Adipose tissue (tissue), 3 donors: Measurements from ENCODE around the gene NKD1. TPM values are rescaled to one million over a fixed set of nuclear protein-coding genes. Genes with fewer than 3 reads are reported as not detected.

Experiments used
- H3K27ac ChIP-seq: one replicate; pipeline ENCODE4 v1.5.1; 2013; ENCODE audit warnings: low read depth, low read length
- WGBS, 3 donors: extraction: QIAGEN DNeasy Blood & Tissue Kit; methylation state at CpG; one replicate each; pipeline ENCODE4 v1.1.7; 2013; 5-methylcytosine and 5-hydroxymethylcytosine counted together
- polyA plus RNA-seq, 3 donors: library from polyadenylated mRNA; stranded (reverse); fragments of 200-250 nt; gene quantifications; one replicate each; pipeline ENCODE4 v1.2.3, GENCODE V29; 2013
- donor health status: healthy with polysubstance abuse.
- donor health status: Bipolar disorder and iron deficiency.
- donor health status: healthy.

The NKD1 gene
- polyA plus RNA-seq, 3 donors, result 0.31 to 1.3 (median 1.1) TPM

- no peak overlapping the region for H3K27ac ChIP-seq
- 54 to 64% (median 61%) methylated on average over 5 of the region's 5 CpGs for WGBS, 3 donors
These were observed 120.3 kb downstream of the NKD1 start for GRCh38 chr16:50668368-50669008.

- no peak overlapping the region for H3K27ac ChIP-seq
- WGBS, 3 donors, result 97 to 98% (median 97%) methylated on average over 4 of the region's 4 CpGs
These were observed 121.5 kb downstream of the NKD1 start for GRCh38 chr16:50669741-50670140.

GRCh38 chr16:50670476-50670875 lies 122.3 kb downstream of the NKD1 start:
- WGBS, 3 donors, result 89 to 91% (median 90%) methylated on average over 6 of the region's 6 CpGs
- H3K27ac ChIP-seq, result no peak overlapping the region

DNA sequence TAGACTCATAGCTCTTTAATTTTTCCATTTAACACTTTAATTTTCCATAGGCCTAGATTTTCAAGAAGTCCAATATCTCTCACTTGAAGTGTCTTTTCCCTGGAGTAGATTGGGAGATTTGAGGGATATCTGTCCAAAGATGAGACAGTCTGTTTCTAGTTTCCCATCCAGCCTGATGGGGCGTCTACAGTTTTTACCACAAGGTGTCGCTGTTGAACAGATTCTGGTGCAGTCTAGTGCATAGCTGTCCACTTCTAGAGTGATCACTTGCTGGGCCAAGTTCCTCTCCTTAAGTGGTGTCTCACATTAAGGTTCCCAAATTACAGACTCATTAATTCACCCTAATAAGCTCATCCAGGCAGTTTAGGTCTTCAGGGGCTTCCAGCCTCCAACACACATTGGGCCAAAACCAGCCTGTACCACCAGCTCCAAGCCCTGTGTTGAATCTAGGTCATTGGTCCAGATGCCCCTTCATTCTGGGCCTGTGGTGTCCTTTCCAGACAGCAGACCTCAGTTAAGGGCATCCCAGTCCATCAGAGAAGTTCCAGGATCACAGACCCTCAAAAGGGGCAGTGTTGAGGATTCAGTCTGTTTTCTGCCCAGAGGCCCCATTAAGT lies 123.6 kb downstream of the NKD1 start:
- no peak overlapping the region for H3K27ac ChIP-seq
- 56 to 67% (median 56%) methylated on average over 2 of the region's 2 CpGs for WGBS, 3 donors

DNA sequence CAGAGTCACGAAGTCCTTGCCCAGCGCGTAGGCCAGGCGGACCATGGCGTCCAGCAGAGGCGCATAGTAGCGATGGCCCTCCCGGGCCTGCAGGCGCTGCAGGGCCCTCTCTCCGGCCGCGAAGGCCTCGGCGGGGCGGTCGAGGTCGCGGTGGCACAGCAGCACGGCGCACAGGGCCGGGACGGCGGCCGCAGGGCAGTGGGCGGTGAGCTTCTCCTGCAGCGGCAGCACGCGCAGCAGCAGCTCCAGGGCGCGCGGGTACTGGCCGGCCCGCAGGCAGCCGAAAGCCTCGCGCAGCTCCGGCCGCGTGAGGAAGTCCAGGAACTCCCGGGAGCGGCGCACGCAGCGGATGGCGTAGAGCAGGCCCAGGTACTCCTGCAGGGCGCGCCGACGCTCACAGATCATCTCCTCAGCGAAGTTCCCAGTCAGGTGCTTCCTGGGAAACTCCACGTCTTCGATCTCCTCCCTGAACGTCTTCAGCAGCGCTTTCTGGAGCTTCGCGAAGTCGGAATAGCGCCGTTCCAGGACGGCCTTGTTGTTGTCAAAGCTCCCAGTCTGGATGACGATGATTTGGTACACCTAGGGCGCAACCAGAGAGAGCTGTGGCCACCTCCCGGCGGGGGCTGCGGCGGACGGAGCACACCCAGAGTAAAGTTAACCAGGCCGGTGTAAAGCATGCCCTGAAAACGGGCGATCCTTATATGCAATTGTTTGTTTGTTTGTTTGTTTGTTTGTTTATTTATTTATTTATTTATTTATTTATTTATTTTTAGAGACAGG lies 125.5 kb downstream of the NKD1 start:
- WGBS, 3 donors, result 61 to 65% (median 62%) methylated on average over 67 to 70 of the region's 70 CpGs
- H3K27ac ChIP-seq, result no peak overlapping the region

GRCh38 chr16:50674831-50675230 lies 126.6 kb downstream of the NKD1 start:
- 90 to 94% (median 92%) methylated on average over 4 of the region's 4 CpGs for WGBS, 3 donors
- H3K27ac ChIP-seq, result no peak overlapping the region

DNA sequence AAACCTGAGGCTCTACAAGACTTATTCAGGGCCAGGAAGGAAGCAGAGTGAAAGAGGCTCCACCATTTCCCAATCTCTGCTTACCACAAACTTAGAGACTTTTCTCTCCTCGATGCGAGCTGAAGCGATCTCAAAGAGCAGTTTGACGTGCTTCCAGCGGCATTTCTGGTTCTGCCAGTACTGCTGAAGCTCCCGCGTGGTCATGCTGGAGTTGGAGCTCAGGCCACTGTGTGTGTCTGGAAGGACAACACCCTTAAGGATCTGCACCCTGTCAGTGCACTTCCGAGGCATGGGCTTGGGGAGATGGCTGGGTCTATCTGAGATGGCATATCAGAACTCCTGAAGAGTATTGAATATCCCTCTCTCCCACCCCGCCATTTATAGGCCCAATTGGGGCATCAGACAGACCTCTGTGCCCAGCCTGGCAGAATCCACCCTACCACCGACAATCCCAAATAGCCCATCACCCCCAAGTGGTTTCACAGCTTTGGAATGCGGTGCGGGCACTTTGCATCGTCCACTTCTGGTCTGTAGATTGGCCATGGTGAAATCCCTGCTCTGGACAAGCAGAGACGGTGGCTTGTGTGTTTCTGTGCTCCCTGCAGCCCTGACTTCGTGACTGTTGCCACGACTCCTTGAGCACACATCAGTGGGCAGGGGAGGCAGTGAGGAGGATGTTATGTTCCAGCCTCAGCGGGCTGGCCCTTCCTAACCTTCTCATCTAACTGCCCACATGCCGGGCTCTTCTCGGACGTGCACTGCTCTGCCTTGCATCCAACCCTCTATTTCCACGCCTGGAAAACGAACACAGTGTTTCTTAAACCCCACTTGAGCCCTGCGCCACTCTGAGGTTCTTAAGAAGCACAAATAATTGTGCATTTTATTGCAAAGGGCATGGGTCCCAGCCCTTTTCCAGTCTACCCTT lies 127.8 kb downstream of the NKD1 start:
- H3K27ac ChIP-seq, result no peak overlapping the region
- WGBS, 3 donors, result 79 to 88% (median 83%) methylated on average over 23 of the region's 23 CpGs

DNA sequence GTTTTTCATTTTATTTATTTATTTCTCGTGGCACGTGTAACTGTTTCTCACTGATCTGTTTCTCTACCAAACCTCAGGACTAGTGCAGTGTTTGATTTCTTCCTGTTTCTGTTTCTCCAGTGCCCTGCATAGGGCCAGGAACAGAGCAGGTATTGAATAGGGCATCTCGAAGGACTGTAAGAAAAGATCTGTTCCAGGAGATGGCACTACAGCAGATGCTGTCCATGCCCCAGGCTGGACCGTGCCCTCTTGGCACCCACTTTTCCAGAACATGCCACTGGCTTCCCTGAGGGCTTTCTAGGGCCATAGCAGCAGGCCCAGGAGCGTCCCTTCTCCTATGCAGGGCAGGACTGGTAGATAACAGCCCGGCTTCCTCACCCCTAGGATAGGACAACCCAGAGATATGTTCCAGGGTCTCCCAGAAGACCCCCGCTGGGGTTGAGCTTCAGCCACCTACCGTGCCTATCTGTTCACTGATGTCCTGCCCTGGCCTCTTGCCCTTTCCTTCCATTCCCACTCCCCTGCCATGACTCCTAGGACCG lies 128.6 kb downstream of the NKD1 start:
- H3K27ac ChIP-seq, result no peak overlapping the region
- 77 to 83% (median 79%) methylated on average over 9 of the region's 9 CpGs for WGBS, 3 donors

DNA sequence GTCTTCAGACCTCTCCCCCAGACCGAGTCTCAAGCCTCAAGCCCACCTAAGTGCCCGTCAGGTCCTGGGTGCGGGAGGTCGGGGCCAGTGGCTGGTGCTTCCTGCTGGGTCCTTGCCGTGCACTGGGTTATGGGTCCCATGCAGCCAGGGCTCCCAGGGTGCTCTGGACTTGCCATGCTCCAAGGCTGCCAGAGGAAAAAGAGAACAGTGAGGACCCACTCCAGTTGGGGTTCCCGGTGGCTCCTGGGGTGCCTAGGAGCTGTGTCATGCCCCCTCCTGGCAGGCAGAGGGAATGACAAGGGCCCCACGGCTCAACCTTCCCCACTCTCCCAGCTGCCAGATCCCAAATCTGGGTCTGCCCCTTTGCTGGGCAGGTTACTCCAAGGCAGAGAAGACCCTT lies 129.2 kb downstream of the NKD1 start:
- WGBS, 3 donors, result 71 to 86% (median 79%) methylated on average over 7 of the region's 7 CpGs
- no peak overlapping the region for H3K27ac ChIP-seq

DNA sequence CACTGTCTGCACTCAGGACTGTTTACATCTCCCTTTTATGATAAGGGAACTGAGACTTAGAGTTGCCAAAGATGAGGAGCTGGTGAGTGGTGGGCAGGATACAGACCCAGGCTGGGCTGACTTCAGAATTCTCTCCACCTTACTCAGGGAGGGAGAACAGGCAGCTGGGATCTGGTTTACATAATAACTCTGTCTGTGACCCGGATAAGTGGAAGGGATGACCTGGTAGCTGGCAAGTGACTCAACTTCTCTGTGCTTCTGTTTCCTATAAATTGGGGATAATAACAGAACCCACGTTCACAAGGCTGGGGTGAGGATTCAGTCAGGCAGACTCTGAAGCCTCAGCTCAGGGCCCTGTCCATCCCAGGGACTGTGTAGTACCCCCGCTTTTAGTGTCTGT lies 130.3 kb downstream of the NKD1 start:
- H3K27ac ChIP-seq, result no peak overlapping the region
- WGBS, 3 donors, result 55 to 71% (median 59%) methylated on average over 3 of the region's 3 CpGs

GRCh38 chr16:50679266-50679665 lies 131.1 kb downstream of the NKD1 start:
- 82 to 87% (median 85%) methylated on average over 14 of the region's 14 CpGs for WGBS, 3 donors
- H3K27ac ChIP-seq, result no peak overlapping the region

DNA sequence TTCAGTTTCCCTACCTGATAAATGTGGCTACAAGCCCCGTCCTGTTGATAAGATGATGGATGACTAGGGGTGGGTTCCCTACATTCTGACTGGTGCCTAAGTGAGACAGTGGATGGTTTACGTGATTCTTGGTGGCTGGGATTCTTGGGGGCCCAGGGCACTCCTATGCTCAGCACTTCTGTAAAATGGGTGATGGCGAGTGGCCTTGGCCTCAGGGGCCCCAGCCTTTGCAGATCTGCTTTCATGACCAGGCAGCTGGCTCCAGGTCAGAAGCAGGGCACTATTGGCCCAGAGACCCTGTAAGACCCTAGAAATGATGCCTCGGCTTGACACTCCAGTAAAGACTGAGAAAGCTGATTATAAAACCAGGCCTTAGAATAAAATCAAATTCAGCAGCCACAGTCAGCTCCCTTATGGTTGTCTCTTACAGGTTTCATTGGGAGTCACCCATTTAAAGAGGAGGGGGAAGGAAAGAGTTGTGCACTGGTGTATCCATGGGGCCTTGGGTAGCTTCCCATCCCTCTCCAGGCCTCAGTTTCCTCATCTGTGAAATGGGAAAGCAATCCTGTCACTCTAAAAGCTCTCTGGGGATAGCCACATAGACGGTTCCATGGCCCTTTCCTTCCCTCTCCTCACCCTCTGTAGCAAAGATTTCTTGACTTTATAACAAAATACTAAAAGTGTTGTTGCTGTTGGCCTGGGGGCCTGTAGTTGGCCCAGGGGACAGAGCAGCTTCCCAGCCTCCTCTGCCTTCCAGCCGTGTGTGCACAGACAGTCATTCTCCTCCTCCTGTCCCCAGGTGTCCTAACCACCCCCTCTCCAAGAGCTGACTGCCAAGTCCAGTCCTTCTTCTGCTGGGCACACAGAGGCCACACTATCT lies 131.7 kb downstream of the NKD1 start:
- WGBS, 3 donors, result 75 to 86% (median 77%) methylated on average over 6 of the region's 6 CpGs
- H3K27ac ChIP-seq, result no peak overlapping the region

GRCh38 chr16:50680556-50680893 lies 132.3 kb downstream of the NKD1 start:
- H3K27ac ChIP-seq, result no peak overlapping the region
- 66 to 87% (median 78%) methylated on average over 3 of the region's 3 CpGs for WGBS, 3 donors

DNA sequence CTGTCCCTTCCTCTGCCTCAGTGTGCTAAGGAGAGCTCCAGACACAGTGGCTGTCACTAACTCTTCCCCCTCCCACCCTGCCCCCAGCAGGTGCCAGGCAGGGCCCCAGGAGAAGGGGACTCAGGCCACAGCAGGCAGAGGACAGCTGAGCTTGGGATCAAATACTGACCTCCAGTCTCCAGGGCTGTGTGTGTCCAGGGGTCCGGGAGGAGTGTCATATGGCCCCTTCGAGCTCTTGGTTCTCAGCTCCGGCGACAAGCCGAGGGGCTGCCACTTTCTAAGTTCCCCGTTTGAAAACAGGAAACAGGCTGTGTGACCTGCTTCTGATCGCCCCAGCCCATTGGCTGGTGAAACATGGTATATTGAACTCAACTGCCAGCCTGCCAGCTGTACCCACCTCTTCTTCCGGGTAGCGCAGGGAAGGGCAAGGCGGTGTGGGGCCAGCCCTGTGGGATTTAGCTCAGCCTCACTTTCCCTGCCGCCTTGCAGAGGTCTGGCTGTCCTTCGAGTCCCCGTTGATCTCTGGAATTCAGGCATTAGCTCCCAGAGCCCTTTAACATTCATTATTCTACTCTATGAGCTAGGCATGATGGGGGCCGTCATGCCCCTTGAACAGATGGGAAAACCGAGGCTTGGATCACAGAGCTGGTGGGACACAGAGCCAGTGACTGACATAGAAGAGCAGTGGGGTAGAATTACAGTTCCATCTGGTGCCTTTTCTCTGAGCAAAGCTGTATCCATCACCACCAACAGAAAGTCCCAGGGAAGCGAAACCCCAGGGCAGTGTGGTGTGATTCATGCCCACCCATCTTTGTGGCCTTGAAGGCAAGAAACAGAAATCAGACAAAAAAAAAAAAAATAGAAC lies 133.1 kb downstream of the NKD1 start, which contains the start of gene SNX20:
SNX20 (minus strand) TSS at position 292 of the 865 bp plus-strand sequence. CDS start 3,786 bp downstream, outside the sequence.
- WGBS, 3 donors, result 46 to 77% (median 52%) methylated on average over 16 of the region's 16 CpGs
- H3K27ac ChIP-seq, result no peak within 1 kb of the TSS

- no peak overlapping the region for H3K27ac ChIP-seq
- WGBS, 3 donors, result 48 to 81% (median 60%) methylated on average over 14 of the region's 14 CpGs
These were observed 135.6 kb downstream of the NKD1 start for GRCh38 chr16:50683689-50684374.
